ENCODE data around the gene ACADS.

Gene ACADS

GRCh38 chr12:120775862-120776552, 50.4 kb downstream of the ACADS start:
- no peak overlapping the region for H3K4me3 ChIP-seq (ENCODE audit: low read length)
- DNase-seq (ENCODE audit: low read depth): no peak
- TF ChIP-seq CTCF (conservative IDR thresholded peaks at IDR 0.05; ENCODE audit: low read length): no peak

GRCh38 chr12:120783197-120783596, 57.6 kb downstream of the ACADS start:
- H3K4me3 ChIP-seq (ENCODE audit: low read length): no peak overlapping the region
- peak; percentile 20 for DNase-seq (ENCODE audit: low read depth)
- TF ChIP-seq CTCF (conservative IDR thresholded peaks at IDR 0.05; ENCODE audit: low read length): no peak

- no peak for TF ChIP-seq CTCF (conservative IDR thresholded peaks at IDR 0.05; ENCODE audit: low read length)
These were observed 59.2 kb downstream of the ACADS start for GRCh38 chr12:120784804-120785203.

GRCh38 chr12:120787889-120788288, 62.3 kb downstream of the ACADS start:
- no peak for DNase-seq (ENCODE audit: low read depth)
- H3K4me3 ChIP-seq (ENCODE audit: low read length): no peak overlapping the region
- TF ChIP-seq CTCF (conservative IDR thresholded peaks at IDR 0.05; ENCODE audit: low read length): no peak

More at GRCh38 chr12:120784804-120785203, 59.2 kb downstream of the ACADS start:
- H3K4me3 ChIP-seq (ENCODE audit: low read length): no peak overlapping the region
- DNase-seq (ENCODE audit: low read depth): no peak

Measured in AG10803 (cell line).